Measurements from ENCODE around the gene ADAMTS6.

DNA sequence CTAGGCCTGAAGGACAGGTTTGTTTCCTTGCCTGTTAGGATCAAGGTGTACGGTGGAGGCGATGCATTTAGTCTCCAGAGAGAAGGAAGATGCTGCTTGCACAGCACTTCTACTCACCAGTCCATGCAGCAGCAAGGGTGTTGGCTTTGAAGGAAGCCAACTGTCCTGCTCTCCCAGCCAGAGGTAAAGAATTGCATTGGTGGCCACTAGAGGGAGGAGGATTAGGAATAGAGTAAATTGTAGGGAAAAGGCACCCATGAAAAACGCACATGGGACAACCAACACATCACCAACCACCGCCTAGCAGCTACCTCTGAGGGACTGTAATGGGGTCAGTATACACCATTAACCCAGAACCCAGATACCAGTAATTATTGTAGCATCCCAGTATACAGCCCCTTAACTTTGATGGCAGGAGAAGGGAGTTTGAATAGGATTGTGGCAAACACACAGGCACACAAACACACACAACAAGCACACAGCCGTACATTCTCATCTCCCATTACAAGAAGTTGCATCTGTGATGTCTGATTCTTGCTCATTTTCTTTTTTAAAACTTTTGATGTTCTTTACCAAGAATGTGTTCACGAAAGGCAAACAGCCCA lies 267.7 kb downstream of the ADAMTS6 start:
- TF ChIP-seq, protein P1, sequence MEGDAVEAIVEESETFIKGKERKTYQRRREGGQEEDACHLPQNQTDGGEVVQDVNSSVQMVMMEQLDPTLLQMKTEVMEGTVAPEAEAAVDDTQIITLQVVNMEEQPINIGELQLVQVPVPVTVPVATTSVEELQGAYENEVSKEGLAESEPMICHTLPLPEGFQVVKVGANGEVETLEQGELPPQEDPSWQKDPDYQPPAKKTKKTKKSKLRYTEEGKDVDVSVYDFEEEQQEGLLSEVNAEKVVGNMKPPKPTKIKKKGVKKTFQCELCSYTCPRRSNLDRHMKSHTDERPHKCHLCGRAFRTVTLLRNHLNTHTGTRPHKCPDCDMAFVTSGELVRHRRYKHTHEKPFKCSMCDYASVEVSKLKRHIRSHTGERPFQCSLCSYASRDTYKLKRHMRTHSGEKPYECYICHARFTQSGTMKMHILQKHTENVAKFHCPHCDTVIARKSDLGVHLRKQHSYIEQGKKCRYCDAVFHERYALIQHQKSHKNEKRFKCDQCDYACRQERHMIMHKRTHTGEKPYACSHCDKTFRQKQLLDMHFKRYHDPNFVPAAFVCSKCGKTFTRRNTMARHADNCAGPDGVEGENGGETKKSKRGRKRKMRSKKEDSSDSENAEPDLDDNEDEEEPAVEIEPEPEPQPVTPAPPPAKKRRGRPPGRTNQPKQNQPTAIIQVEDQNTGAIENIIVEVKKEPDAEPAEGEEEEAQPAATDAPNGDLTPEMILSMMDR (IDR thresholded peaks at IDR 0.05), result peak in 3 of 6 experiments; percentile 15 to 47 (median 20)
- TF ChIP-seq POLR2A (IDR thresholded peaks at IDR 0.05), result no peak

Data from esophagus squamous epithelium (tissue), 4 donors.